Naive thymus-derived CD8-positive, alpha-beta T cell (primary cell): ENCODE measurements around the gene MACIR. TPM values are rescaled to one million over a fixed set of nuclear protein-coding genes. Genes with fewer than 3 reads are reported as not detected.

Experiments used
- ATAC-seq, 2 donors: fragments of 150-1000 bp; cut with Tn5 transposase in 1 of 2; sonication (Bioruptor Pico), chemical (Tn5 transposase) in 1 of 2; 1 replicate in 1 of 2; 2 replicates in 1 of 2; pipeline ENCODE4 v1.10.0; 2021; ENCODE audit warnings: mild to moderate bottlenecking in 2 of 2, moderate library complexity in 2 of 2
- POLR2A ChIA-PET: fragments of 350-600 bp; sonication (Branson Sonifier 250); formaldehyde crosslinking; loops from one replicate; lab custom pipeline; 2021; ENCODE audit warnings: antibody characterized with exemption; lab: Charles Lee
- DNase-seq, 10 donors: peaks; one replicate each; pipeline versions ENCODE4 v3.0.0 to v3.0.0-alpha.2; 2020 to 2022
- H3K27ac Mint-ChIP-seq, 10 donors: one replicate each; pipeline ENCODE4 v1.8.0; 2020 to 2022; ENCODE audit warnings: mild to moderate bottlenecking in 10 of 10, mixed read lengths in 10 of 10, moderate library complexity in 4 of 10, inconsistent platforms in 1 of 10
- H3K27me3 Mint-ChIP-seq, 5 donors: one replicate each; pipeline ENCODE4 v1.8.0; 2021 to 2022; ENCODE audit warnings: mixed read lengths in 5 of 5
- H3K36me3 Mint-ChIP-seq, 3 donors: one replicate each; pipeline ENCODE4 v1.8.0; 2020 to 2022; ENCODE audit warnings: mixed read lengths in 3 of 3, mild to moderate bottlenecking in 2 of 3, inconsistent platforms in 1 of 3
- H3K4me1 Mint-ChIP-seq, 4 donors: one replicate each; pipeline ENCODE4 v1.8.0; 2021 to 2022; ENCODE audit warnings: mixed read lengths in 4 of 4
- H3K4me3 Mint-ChIP-seq, 10 donors: one replicate each; pipeline ENCODE4 v1.8.0; 2020 to 2022; ENCODE audit warnings: mild to moderate bottlenecking in 10 of 10, mixed read lengths in 10 of 10, moderate library complexity in 6 of 10, inconsistent platforms in 1 of 10
- H3K9me3 Mint-ChIP-seq, 9 donors: one replicate each; pipeline ENCODE4 v1.8.0; 2020 to 2022; ENCODE audit warnings: mixed read lengths in 9 of 9, mild to moderate bottlenecking in 3 of 9, inconsistent platforms in 1 of 9, moderate library complexity in 1 of 9
- polyA plus RNA-seq, 3 donors: library from polyadenylated mRNA; unstranded; fragments of 300-500 nt; fragmentation: Illumina TruSeq; gene quantifications; one replicate each; pipeline ENCODE4 v1.2.3, GENCODE V29; 2021
- total RNA-seq, 8 experiments: library from RNA in 2 of 8; stranded (reverse) in 2 of 8; gene quantifications; one replicate each; pipeline ENCODE4 v1.2.3 and lab custom pipeline; 2021 to 2026

The MACIR gene
- total and polyA plus RNA-seq, 5 experiments from 2014 or later: 0.76 to 2.2 (median 1.2) TPM

GRCh38 chr5:103295871-103296270, 37.3 kb downstream of the MACIR start:
- DNase-seq (no peak), ATAC-seq (no peak)
- Mint-ChIP-seq H3K9me3 (no peaks in the 10 kb centered on the region), H3K36me3 (no peaks in the 10 kb centered on the region), H3K27me3 (peaks cover 0 to 11% (median 3%) of the 10 kb centered on the region in 5 donors), H3K27ac (no peak overlapping the region), H3K4me1 (no peaks in the 10 kb centered on the region), H3K4me3 (no peak overlapping the region)
- POLR2A ChIA-PET: no interaction called here

GRCh38 chr5:103298117-103298516, 39.6 kb downstream of the MACIR start:
- Mint-ChIP-seq H3K27ac (no peak overlapping the region), H3K4me3 (no peak overlapping the region), H3K4me1 (no peaks in the 10 kb centered on the region), H3K36me3 (no peaks in the 10 kb centered on the region), H3K27me3 (peaks cover 0 to 11% (median 3%) of the 10 kb centered on the region in 5 donors), H3K9me3 (no peaks in the 10 kb centered on the region)
- ATAC-seq: no peak
- no peak for DNase-seq
- POLR2A ChIA-PET: no interaction called here

GRCh38 chr5:103298607-103299188, 40.1 kb downstream of the MACIR start:
- Mint-ChIP-seq H3K4me3 (no peak overlapping the region), H3K36me3 (no peaks in the 10 kb centered on the region), H3K27me3 (peaks cover 0 to 11% (median 3%) of the 10 kb centered on the region in 5 donors), H3K9me3 (no peaks in the 10 kb centered on the region), H3K4me1 (no peaks in the 10 kb centered on the region), H3K27ac (no peak overlapping the region)
- DNase-seq: no peak
- POLR2A ChIA-PET: no interaction called here
- ATAC-seq: no peak

GRCh38 chr5:103305809-103306208, 47.2 kb downstream of the MACIR start:
- Mint-ChIP-seq H3K9me3 (peaks cover 0 to 11% (median 0%) of the 10 kb centered on the region in 9 donors), H3K36me3 (no peaks in the 10 kb centered on the region), H3K4me1 (no peaks in the 10 kb centered on the region), H3K4me3 (no peak overlapping the region), H3K27me3 (peaks cover 0 to 10% (median 4%) of the 10 kb centered on the region in 5 donors), H3K27ac (no peak overlapping the region)
- DNase-seq: no peak
- ATAC-seq: no peak
- POLR2A ChIA-PET: no interaction called here

- no peak for DNase-seq
- Mint-ChIP-seq H3K4me3 (no peak overlapping the region), H3K36me3 (no peaks in the 10 kb centered on the region), H3K27me3 (peaks cover 2 to 23% (median 9%) of the 10 kb centered on the region in 5 donors), H3K9me3 (peaks cover 0 to 11% (median 0%) of the 10 kb centered on the region in 9 donors), H3K27ac (no peak overlapping the region), H3K4me1 (no peaks in the 10 kb centered on the region)
- no peak for ATAC-seq
- POLR2A ChIA-PET: no interaction called here
These were observed 48.9 kb downstream of the MACIR start for GRCh38 chr5:103307470-103307869.

GRCh38 chr5:103308774-103309173, 50.2 kb downstream of the MACIR start:
- Mint-ChIP-seq H3K36me3 (no peaks in the 10 kb centered on the region), H3K27me3 (peaks cover 2 to 23% (median 9%) of the 10 kb centered on the region in 5 donors), H3K4me3 (no peak overlapping the region), H3K4me1 (no peaks in the 10 kb centered on the region), H3K27ac (no peak overlapping the region), H3K9me3 (peaks cover 0 to 11% (median 0%) of the 10 kb centered on the region in 9 donors)
- ATAC-seq: no peak
- no peak for DNase-seq
- POLR2A ChIA-PET: no interaction called here

- Mint-ChIP-seq H3K36me3 (peaks cover 0 to 2% (median 0%) of the 10 kb centered on the region in 3 donors), H3K27me3 (peaks cover 10 to 29% (median 13%) of the 10 kb centered on the region in 5 donors), H3K4me1 (no peaks in the 10 kb centered on the region), H3K27ac (no peak overlapping the region), H3K4me3 (no peak overlapping the region), H3K9me3 (no peaks in the 10 kb centered on the region)
- DNase-seq (no peak), ATAC-seq (no peak)
- POLR2A ChIA-PET: no interaction called here
These were observed 54.5 kb downstream of the MACIR start for GRCh38 chr5:103313056-103313455.

GRCh38 chr5:103315455-103315854, 56.9 kb downstream of the MACIR start:
- Mint-ChIP-seq H3K9me3 (peaks cover 0 to 4% (median 0%) of the 10 kb centered on the region in 9 donors), H3K4me3 (no peak overlapping the region), H3K4me1 (no peaks in the 10 kb centered on the region), H3K36me3 (peaks cover 0 to 2% (median 0%) of the 10 kb centered on the region in 3 donors), H3K27me3 (peaks cover 10 to 29% (median 16%) of the 10 kb centered on the region in 5 donors), H3K27ac (no peak overlapping the region)
- POLR2A ChIA-PET: no interaction called here
- DNase-seq: no peak
- ATAC-seq: no peak

GRCh38 chr5:103327451-103327850, 68.9 kb downstream of the MACIR start:
- no peak for ATAC-seq
- H3K4me1 Mint-ChIP-seq: no peaks in the 10 kb centered on the region

GRCh38 chr5:103327893-103328292, 69.3 kb downstream of the MACIR start:
- ATAC-seq (no peak), DNase-seq (no peak)
- POLR2A ChIA-PET: no interaction called here
- Mint-ChIP-seq H3K27me3 (peaks cover 6 to 44% (median 10%) of the 10 kb centered on the region in 5 donors), H3K4me1 (no peaks in the 10 kb centered on the region), H3K4me3 (no peak overlapping the region), H3K27ac (no peak overlapping the region), H3K36me3 (no peaks in the 10 kb centered on the region), H3K9me3 (no peaks in the 10 kb centered on the region)

More at GRCh38 chr5:103327451-103327850, 68.9 kb downstream of the MACIR start:
- POLR2A ChIA-PET: no interaction called here
- Mint-ChIP-seq H3K27me3 (peaks cover 6 to 44% (median 12%) of the 10 kb centered on the region in 5 donors), H3K9me3 (no peaks in the 10 kb centered on the region), H3K4me3 (no peak overlapping the region), H3K27ac (no peak overlapping the region), H3K36me3 (no peaks in the 10 kb centered on the region)
- no peak for DNase-seq

Other genes starting within 250 kb of the MACIR start
- 10 to 100 TPM; 14.6 to 17.4 TPM for gene GIN1, start 138.6 kb upstream of the MACIR start, total RNA-seq
- 1 to 10 TPM; 6.5 to 9.5 (median 8.1) TPM for gene GIN1, start 138.6 kb upstream of the MACIR start, polyA plus RNA-seq
- gene PPIP5K2, start 138.5 kb upstream of the MACIR start, total RNA-seq: 10 to 100 TPM; 75.4 to 77.2 TPM
- 10 to 100 TPM; 19.9 to 21.4 (median 20.7) TPM for gene PPIP5K2, start 138.5 kb upstream of the MACIR start, polyA plus RNA-seq